Measurements from ENCODE around the gene UBASH3A.

Gene UBASH3A

DNA sequence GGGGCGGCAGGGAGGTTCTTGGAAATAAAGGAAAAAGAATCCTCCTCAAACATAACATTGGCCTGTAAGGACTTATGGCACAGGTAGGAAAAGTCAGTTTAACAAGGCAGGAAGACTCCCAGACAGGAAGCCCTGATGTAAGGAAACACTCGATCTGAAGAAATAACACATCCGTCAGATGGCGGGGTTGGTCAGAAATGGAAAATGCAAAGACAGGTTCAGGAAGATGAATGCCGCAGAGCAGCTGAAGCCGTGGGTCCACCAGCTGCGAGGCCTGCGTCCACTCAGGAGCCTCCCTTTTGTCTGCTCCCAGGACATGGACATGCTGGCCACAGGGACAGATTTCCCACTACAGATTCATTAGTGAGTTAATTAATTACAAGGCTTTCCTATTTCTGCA, 88.5 kb downstream of the UBASH3A start:
- POLR2A ChIA-PET, result interaction anchor here (0.6 kb wide), 1 partner anchor 804 kb away, joined by 5 read pairs; no protein-coding TSS in a partner anchor

DNA sequence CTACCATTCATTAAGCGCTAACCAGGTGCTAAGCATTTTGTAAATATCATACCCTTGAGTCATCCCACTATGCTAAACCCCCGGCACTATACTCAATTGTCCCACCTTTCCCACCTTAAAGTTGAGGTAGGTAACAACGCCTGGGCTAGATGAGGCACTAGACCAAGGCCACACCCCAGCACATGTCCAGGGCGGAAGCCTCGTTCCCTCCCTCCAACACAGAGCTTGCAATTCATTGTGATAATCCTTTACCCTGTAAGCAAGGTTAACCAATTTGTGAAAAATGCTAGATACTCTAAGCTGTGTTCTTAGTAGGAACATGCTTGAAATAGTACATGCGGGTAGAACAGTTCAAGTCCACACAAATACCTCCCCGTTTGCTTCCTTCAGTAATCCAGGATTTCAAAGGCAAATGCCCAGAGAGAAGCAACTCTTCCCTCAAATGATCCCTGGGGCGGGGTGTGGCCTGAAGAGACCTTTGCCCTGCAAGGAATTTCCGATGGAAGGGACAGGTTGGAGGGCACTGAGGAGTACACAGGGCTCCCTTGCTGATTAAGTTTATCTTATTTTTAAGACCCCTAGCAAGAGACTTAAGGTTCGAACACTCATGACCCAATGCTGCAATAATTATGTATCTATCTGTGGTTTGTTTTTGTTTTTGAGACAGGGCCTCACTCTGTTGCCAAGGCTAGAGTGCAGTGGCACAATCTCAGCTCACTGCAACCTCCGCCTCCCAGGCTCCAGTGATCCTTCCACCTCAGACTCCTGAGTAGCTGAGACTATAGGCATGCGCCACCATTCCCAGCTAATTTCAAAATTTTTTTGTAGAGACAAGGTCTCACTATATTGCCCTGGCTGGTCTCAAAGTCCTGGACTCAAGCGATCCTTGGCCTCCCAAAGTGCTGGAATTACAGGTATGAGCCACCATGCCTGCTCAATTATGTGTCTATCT, 89.7 kb downstream of the UBASH3A start:
- POLR2A ChIA-PET, result no interaction called here
- Histone ChIP-seq H3K27ac (ENCODE audit: extremely low read depth, low read depth, low read length) (no peak overlapping the region), H3K36me3 (ENCODE audit: control insufficient read depth in 2 of 2, insufficient read depth in 1 of 2, low read length in 2 of 2) (no peaks in the 10 kb centered on the region), H3K9me3 (ENCODE audit: control insufficient read depth, insufficient read depth, low read depth, low read length) (no peaks in the 10 kb centered on the region), H3K4me1 (ENCODE audit: control insufficient read depth, insufficient read depth, low read length) (no peaks in the 10 kb centered on the region), H3K4me3 (ENCODE audit: low read depth, low read length) (no peak overlapping the region)
- TF ChIP-seq ZNF514 (tag by site-specific recombination; IDR thresholded peaks at IDR 0.05), result no peak
- TF ChIP-seq ZNF544 (tag by site-specific recombination; IDR thresholded peaks at IDR 0.05), result no peak
- TF ChIP-seq, protein P1, sequence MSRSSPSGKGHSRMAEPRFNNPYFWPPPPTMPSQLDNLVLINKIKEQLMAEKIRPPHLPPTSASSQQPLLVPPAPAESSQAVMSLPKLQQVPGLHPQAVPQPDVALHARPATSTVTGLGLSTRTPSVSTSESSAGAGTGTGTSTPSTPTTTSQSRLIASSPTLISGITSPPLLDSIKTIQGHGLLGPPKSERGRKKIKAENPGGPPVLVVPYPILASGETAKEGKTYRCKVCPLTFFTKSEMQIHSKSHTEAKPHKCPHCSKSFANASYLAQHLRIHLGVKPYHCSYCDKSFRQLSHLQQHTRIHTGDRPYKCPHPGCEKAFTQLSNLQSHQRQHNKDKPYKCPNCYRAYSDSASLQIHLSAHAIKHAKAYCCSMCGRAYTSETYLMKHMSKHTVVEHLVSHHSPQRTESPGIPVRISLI (tag by site-specific recombination; IDR thresholded peaks at IDR 0.05), result no peak
- TF ChIP-seq ZNF221 (tag by site-specific recombination; IDR thresholded peaks at IDR 0.05; ENCODE audit: borderline replicate concordance), result no peak
- TF ChIP-seq ZBTB17 (tag by site-specific recombination; IDR thresholded peaks at IDR 0.05), result no peak
- CTCF ChIA-PET, result interaction anchor here (1.1 kb wide), 1 partner anchor 208 kb away, joined by 5 read pairs; no protein-coding TSS in a partner anchor

More for the DNA sequence above, 88.5 kb downstream of the UBASH3A start:
- no peak overlapping the region for H3K4me3 ChIP-seq (ENCODE audit: low read depth, low read length)
- no peak overlapping the region for H3K27ac ChIP-seq (ENCODE audit: extremely low read depth, low read depth, low read length)
- H3K36me3 ChIP-seq (ENCODE audit: control insufficient read depth in 2 of 2, insufficient read depth in 1 of 2, low read length in 2 of 2), result no peaks in the 10 kb centered on the region
- TF ChIP-seq SCRT1 (tag by site-specific recombination; IDR thresholded peaks at IDR 0.05; ENCODE audit: borderline replicate concordance), result no peak
- H3K4me1 ChIP-seq (ENCODE audit: control insufficient read depth, insufficient read depth, low read length), result no peaks in the 10 kb centered on the region
- CTCF ChIA-PET, result interaction anchor here (0.6 to 1.1 kb wide), 2 partner anchors 101 to 207 kb away, joined by 3 to 5 read pairs; no protein-coding TSS in a partner anchor
- H3K9me3 ChIP-seq (ENCODE audit: control insufficient read depth, insufficient read depth, low read depth, low read length), result no peaks in the 10 kb centered on the region

DNA sequence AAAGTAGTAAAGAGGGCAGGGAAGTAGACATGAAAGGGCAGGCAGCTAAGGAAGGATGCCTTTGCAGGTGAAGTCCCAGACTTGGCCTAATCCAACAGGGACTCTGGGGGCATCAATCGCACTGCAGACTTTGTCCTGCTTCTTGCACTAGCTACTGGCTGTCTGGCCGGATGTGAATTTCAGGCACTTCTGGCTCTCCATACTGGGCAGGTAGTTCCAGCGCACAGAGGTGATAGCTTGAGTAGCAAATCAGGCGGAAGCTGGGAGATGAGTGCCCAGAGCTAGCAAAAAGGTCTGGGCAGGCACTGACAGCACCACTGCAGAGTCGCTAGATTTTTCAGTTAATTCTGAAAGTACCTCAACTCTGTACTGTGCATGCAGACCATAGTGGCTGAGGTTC, 91.3 kb downstream of the UBASH3A start:
- Histone ChIP-seq H3K27ac (ENCODE audit: extremely low read depth, low read depth, low read length) (no peak overlapping the region), H3K36me3 (ENCODE audit: control insufficient read depth in 2 of 2, insufficient read depth in 1 of 2, low read length in 2 of 2) (no peaks in the 10 kb centered on the region), H3K9me3 (ENCODE audit: control insufficient read depth, insufficient read depth, low read depth, low read length) (no peaks in the 10 kb centered on the region), H3K4me1 (ENCODE audit: control insufficient read depth, insufficient read depth, low read length) (no peaks in the 10 kb centered on the region), H3K4me3 (ENCODE audit: low read depth, low read length) (no peak overlapping the region)
- TF ChIP-seq ZNF202 (tag by site-specific recombination; IDR thresholded peaks at IDR 0.05; ENCODE audit: borderline replicate concordance) (no peak), ZNF791 (tag by site-specific recombination; IDR thresholded peaks at IDR 0.05) (no peak), ZBTB7A (tag by site-specific recombination; IDR thresholded peaks at IDR 0.05; ENCODE audit: low read depth) (no peak), ZNF623 (tag by site-specific recombination; IDR thresholded peaks at IDR 0.05) (no peak), SP3 (tag by site-specific recombination; IDR thresholded peaks at IDR 0.05) (no peak), ZNF239 (tag by site-specific recombination; IDR thresholded peaks at IDR 0.05) (no peak), HOXD13 (CRISPR knock-in tag; IDR thresholded peaks at IDR 0.05; ENCODE audit: borderline replicate concordance) (no peak), ZNF510 (tag by site-specific recombination; IDR thresholded peaks at IDR 0.05; ENCODE audit: insufficient replicate concordance) (no peak), ZFP3 (tag by site-specific recombination; IDR thresholded peaks at IDR 0.05; ENCODE audit: low read depth) (no peak), ZFP41 (tag by site-specific recombination; IDR thresholded peaks at IDR 0.05; ENCODE audit: borderline replicate concordance) (no peak), SP7 (tag by site-specific recombination; IDR thresholded peaks at IDR 0.05) (no peak), ZNF133 (tag by site-specific recombination; IDR thresholded peaks at IDR 0.05) (no peak), ZNF792 (tag by site-specific recombination; IDR thresholded peaks at IDR 0.05) (no peak)
- ChIA-PET POLR2A (no interaction called here), CTCF (interaction anchor here (1.4 kb wide), 1 partner anchor 28 kb away, joined by 5 read pairs; no protein-coding TSS in a partner anchor)
